22Rv1 (cell line): ENCODE data around the gene IL20RA.

ENCODE experiments used
- CTCF ChIP-seq: fragments of 450-650 bp; IDR thresholded peaks from 2 replicates; pipeline ENCODE4 v1.5.1; 2017; ENCODE audit warnings: mild to moderate bottlenecking
- ZFX ChIP-seq: fragments of 450-650 bp; IDR thresholded peaks from 2 replicates; pipeline ENCODE4 v1.6.1; 2017; ENCODE audit warnings: antibody characterized with exemption, borderline replicate concordance

GRCh38 chr6:136984578-136984977 is 60.2 kb downstream of the IL20RA start:
- TF ChIP-seq CTCF (no peak), ZFX (no peak)
